NB4 (cell line): Measurements from ENCODE around the gene GAB3.

Source experiments
- DNase-seq: peaks from one replicate; pipeline ENCODE4 v3.0.0; 2010; ENCODE audit warnings: low read depth
- H3K4me3 ChIP-seq: one replicate; pipeline ENCODE4 v1.5.1; 2011; ENCODE audit warnings: mild to moderate bottlenecking, low read depth, low read length, moderate library complexity
- MAX ChIP-seq: IDR thresholded peaks from 2 replicates; pipeline ENCODE4 v1.6.1; 2011; ENCODE audit warnings: low read depth, low read length
- MYC ChIP-seq: IDR thresholded peaks from 2 replicates; pipeline ENCODE4 v1.6.1; 2011; ENCODE audit warnings: low read depth, low read length
- POLR2A ChIP-seq: IDR thresholded peaks from 2 replicates; pipeline ENCODE4 v1.6.1; 2011; ENCODE audit warnings: mild to moderate bottlenecking; ENCODE audit not compliant: insufficient read length; ENCODE audit errors: extremely low read depth
- TF ChIP-seq, protein P1 (sequence below): IDR thresholded peaks from one replicate; pipeline ENCODE4 v1.5.1; 2012; ENCODE audit warnings: low read depth, low read length

GAB3 gene

GRCh38 chrX:154775419-154776349 is 24.8 kb upstream of the GAB3 start:
- TF ChIP-seq MYC (no peak), MAX (no peak), POLR2A (no peak)
- TF ChIP-seq, protein P1, sequence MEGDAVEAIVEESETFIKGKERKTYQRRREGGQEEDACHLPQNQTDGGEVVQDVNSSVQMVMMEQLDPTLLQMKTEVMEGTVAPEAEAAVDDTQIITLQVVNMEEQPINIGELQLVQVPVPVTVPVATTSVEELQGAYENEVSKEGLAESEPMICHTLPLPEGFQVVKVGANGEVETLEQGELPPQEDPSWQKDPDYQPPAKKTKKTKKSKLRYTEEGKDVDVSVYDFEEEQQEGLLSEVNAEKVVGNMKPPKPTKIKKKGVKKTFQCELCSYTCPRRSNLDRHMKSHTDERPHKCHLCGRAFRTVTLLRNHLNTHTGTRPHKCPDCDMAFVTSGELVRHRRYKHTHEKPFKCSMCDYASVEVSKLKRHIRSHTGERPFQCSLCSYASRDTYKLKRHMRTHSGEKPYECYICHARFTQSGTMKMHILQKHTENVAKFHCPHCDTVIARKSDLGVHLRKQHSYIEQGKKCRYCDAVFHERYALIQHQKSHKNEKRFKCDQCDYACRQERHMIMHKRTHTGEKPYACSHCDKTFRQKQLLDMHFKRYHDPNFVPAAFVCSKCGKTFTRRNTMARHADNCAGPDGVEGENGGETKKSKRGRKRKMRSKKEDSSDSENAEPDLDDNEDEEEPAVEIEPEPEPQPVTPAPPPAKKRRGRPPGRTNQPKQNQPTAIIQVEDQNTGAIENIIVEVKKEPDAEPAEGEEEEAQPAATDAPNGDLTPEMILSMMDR, result no peak
- peak; percentile 55 for DNase-seq
- no peak overlapping the region for H3K4me3 ChIP-seq

- no peak for TF ChIP-seq MYC
- no peak for TF ChIP-seq MAX
- TF ChIP-seq, protein P1, result no peak
- TF ChIP-seq POLR2A, result no peak
- no peak overlapping the region for H3K4me3 ChIP-seq
- DNase-seq, result no peak
Measured at GRCh38 chrX:154774622-154775021, 23.7 kb upstream of the GAB3 start.

DNA sequence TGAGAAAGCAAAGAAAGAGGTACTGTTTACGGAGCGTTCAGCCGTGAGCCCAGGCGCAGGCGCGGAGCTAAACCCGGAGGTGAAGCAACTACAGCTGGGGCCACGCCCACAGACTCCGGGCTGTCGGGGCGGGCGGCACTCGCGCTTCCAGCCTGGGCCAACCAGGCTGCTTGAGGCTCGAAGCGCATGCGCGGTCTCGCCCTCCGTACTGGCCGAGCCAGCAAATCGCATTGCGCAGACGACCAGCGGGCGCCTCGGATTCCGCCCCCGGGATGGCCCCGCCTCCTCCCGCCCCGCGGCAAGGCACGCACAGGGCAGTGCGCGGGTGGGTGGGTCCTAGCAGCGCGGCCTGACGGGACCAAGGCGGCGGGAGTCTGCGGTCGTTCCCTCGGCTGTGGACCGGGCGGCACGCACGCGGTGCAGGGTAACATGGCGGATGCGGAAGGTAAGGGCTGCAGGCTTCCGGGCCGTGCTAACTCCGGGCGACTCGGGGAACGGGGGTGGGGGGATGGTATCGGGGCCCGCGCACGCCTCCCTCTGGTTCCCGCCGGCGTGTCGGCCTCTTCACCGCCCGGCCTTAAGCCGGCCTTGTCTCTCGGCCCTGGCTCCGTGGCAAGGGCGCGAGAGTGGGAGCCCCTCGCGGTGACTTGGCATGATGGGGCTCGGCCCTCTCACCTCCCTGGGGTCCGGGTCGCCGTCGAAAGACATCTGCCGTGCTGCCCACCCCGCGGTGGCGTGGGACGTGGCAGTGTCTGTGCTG is 11.8 kb upstream of the GAB3 start, which contains the start of gene DKC1:
Gene DKC1, plus strand, starts transcription at position 328 of the 760 bp plus-strand sequence. Its CDS starts 102 bp downstream, at position 430.
- peak within 1 kb of the TSS; percentile 100 for H3K4me3 ChIP-seq
- TF ChIP-seq POLR2A (peak; percentile 49), MYC (peak; percentile 92), MAX (peak; percentile 75)
- TF ChIP-seq, protein P1, result no peak
- DNase-seq, result peak; percentile 97

DNA sequence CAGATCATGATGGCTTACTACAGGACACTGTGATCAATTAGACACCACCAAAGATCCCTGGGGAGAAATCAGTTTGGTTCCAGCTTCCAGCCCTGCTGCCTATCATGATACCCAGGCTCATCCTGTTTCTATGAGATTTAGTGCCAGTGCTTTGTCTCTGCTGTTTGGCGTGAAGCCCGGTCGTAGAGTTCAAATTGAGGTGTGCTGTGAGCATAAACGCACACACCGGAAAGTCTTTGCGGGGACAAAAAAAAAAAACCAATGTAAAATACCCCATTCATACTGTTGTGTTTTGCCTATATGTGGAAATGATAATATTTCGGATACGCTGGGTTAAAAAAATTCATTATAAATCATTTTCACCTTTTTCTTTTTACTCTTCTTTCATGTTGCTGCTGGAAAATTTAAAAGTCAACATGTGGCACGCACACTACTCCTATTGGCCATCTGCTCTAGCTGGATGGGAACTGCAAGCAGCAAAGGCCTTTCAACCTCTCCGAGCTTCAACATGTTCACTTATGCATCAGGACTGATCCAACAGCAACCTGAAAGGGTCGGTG is 11.2 kb upstream of the GAB3 start:
- DNase-seq, result no peak
- TF ChIP-seq MYC, result peak; percentile 49; the same call in 1 of the 2 replicates
- TF ChIP-seq MAX, result peak; percentile 46; the same call in 1 of the 2 replicates
- no peak for TF ChIP-seq POLR2A
- TF ChIP-seq, protein P1, result no peak
- peak overlapping the region; percentile 67 for H3K4me3 ChIP-seq

DNA sequence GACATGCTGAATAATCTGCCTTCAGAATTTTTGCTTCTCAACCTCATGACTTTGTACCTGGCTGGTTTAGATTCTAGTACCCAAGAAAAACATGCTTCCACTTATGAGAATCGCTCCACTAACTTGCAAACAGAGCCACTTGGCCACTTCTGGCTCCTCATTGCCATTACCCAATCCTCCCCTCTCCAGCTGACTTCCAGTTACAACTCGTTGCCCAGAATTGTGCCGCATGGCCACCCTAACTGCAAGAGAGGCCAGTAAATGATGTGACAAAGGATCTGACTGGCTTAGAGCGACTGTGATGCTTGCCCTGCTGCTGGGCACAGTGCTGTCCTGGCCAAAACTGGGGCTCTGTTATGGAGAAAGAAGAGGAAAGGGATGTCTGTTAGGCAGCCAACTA is 7.8 kb upstream of the GAB3 start:
- TF ChIP-seq MYC, result no peak
- TF ChIP-seq MAX, result no peak
- TF ChIP-seq POLR2A, result no peak
- TF ChIP-seq, protein P1, result no peak
- no peak overlapping the region for H3K4me3 ChIP-seq
- DNase-seq, result no peak
